ENCODE measurements around the gene NOL4L.
"Not testable (repeated sequence)": the region's sequence is repeated elsewhere in the genome, so short reads cannot be mapped to it uniquely, and the experiment has no call there.

Gene NOL4L

GRCh38 chr20:32466739-32467505, 118.2 kb downstream of the NOL4L start:
- DNase-seq: no peak

GRCh38 chr20:32465901-32466675, 119.0 kb downstream of the NOL4L start:
- not testable (repeated sequence) for DNase-seq

GRCh38 chr20:32465092-32465900, 119.8 kb downstream of the NOL4L start:
- no peak for DNase-seq

GRCh38 chr20:32464401-32465091, 120.6 kb downstream of the NOL4L start:
- no peak for DNase-seq

GRCh38 chr20:32463642-32464400, 121.3 kb downstream of the NOL4L start:
- no peak for DNase-seq

GRCh38 chr20:32462900-32463641, 122.1 kb downstream of the NOL4L start:
- DNase-seq: no peak

- DNase-seq: no peak
Measured at GRCh38 chr20:32461836-32462600, 123.1 kb downstream of the NOL4L start.

- no peak for DNase-seq
Measured at GRCh38 chr20:32460683-32461320, 124.3 kb downstream of the NOL4L start.

GRCh38 chr20:32460231-32460630, 124.9 kb downstream of the NOL4L start:
- DNase-seq: no peak

- DNase-seq: no peak
Measured at GRCh38 chr20:32458837-32459220, 126.3 kb downstream of the NOL4L start.

- no peak for DNase-seq
Measured at GRCh38 chr20:32458061-32458836, 126.9 kb downstream of the NOL4L start.

- no peak for DNase-seq
Measured at GRCh38 chr20:32457479-32457986, 127.6 kb downstream of the NOL4L start.

GRCh38 chr20:32456869-32457478, 128.2 kb downstream of the NOL4L start:
- DNase-seq: no peak

- no peak for DNase-seq
Measured at GRCh38 chr20:32455901-32456701, 129.0 kb downstream of the NOL4L start.

- DNase-seq: no peak
Measured at GRCh38 chr20:32455171-32455900, 129.8 kb downstream of the NOL4L start.

Measured in stimulated activated naive CD4-positive, alpha-beta T cell treated with Interleukin-2 at 50 U/mL for 16 hours (primary cell).